Neural progenitor cell (in vitro differentiated cells): Measurements from ENCODE around the gene UPF2. TPM values are rescaled to one million over a fixed set of nuclear protein-coding genes. Genes with fewer than 3 reads are reported as not detected.

Source experiments
- DNase-seq: peaks from one replicate; pipeline ENCODE4 v3.0.0-alpha.2; 2016; ENCODE audit warnings: low spot score
- H2AFZ ChIP-seq: fragments of 200-600 bp; sonication (generic); replicated peaks from 2 replicates; pipeline ENCODE4 v1.6.1; 2016; ENCODE audit warnings: antibody characterized with exemption
- H3F3A ChIP-seq: fragments of 200-600 bp; sonication (generic); 2 replicates; pipeline ENCODE4 v1.6.1; 2016; ENCODE audit warnings: antibody characterized with exemption, low read depth
- H3K27ac ChIP-seq: fragments of 200-600 bp; sonication (generic); 2 replicates; pipeline ENCODE4 v1.5.1; 2016; ENCODE audit warnings: mild to moderate bottlenecking
- H3K27me3 ChIP-seq: fragments of 200-600 bp; sonication (generic); 2 replicates; pipeline ENCODE4 v1.6.1; 2016; ENCODE audit warnings: mild to moderate bottlenecking, moderate library complexity
- H3K36me3 ChIP-seq: fragments of 200-600 bp; sonication (generic); 2 replicates; pipeline ENCODE4 v1.5.1; 2016
- H3K4me1 ChIP-seq: fragments of 200-600 bp; sonication (generic); 2 replicates; pipeline ENCODE4 v1.6.1; 2016; ENCODE audit warnings: mixed run types
- H3K4me2 ChIP-seq: fragments of 200-600 bp; sonication (generic); 2 replicates; pipeline ENCODE4 v1.6.1; 2016
- H3K4me3 ChIP-seq: fragments of 200-600 bp; sonication (generic); 2 replicates; pipeline ENCODE4 v1.5.1; 2016
- H3K79me2 ChIP-seq: fragments of 200-600 bp; sonication (generic); 2 replicates; pipeline ENCODE4 v1.6.1; 2016; ENCODE audit warnings: low read depth
- H3K9ac ChIP-seq: fragments of 200-600 bp; sonication (generic); 2 replicates; pipeline ENCODE4 v1.6.1; 2016
- H3K9me3 ChIP-seq: fragments of 200-600 bp; sonication (generic); 2 replicates; pipeline ENCODE4 v1.5.1; 2016; ENCODE audit warnings: low read depth
- H4K20me1 ChIP-seq: fragments of 200-600 bp; sonication (generic); 2 replicates; pipeline ENCODE4 v1.6.1; 2016; ENCODE audit warnings: low read depth
- H3K27ac Mint-ChIP-seq: 3 replicates; pipeline ENCODE4 v1.8.0; 2021; ENCODE audit warnings: mixed read lengths
- H3K27me3 Mint-ChIP-seq: 2 replicates; pipeline ENCODE4 v1.8.0; 2022; ENCODE audit warnings: low read depth, mild to moderate bottlenecking, inconsistent platforms, moderate library complexity, mixed read lengths; ENCODE audit not compliant: insufficient read depth
- H3K36me3 Mint-ChIP-seq: 3 replicates; pipeline ENCODE4 v1.8.0; 2021; ENCODE audit warnings: mixed read lengths
- H3K4me1 Mint-ChIP-seq: 3 replicates; pipeline ENCODE4 v1.8.0; 2021; ENCODE audit warnings: mixed read lengths
- H3K4me3 Mint-ChIP-seq: 3 replicates; pipeline ENCODE4 v1.8.0; 2021; ENCODE audit warnings: mild to moderate bottlenecking, moderate library complexity, mixed read lengths
- H3K9me3 Mint-ChIP-seq: 3 replicates; pipeline ENCODE4 v1.8.0; 2020; ENCODE audit warnings: mixed read lengths
- EZH2 ChIP-seq: fragments of 200-600 bp; sonication (generic); IDR thresholded peaks from 2 replicates; pipeline ENCODE4 v1.6.1; 2017; ENCODE audit warnings: antibody characterized with exemption, mild to moderate bottlenecking, moderate library complexity
- EZH2phosphoT487 ChIP-seq: fragments of 200-600 bp; sonication (generic); IDR thresholded peaks from 2 replicates; pipeline ENCODE4 v1.6.1; 2017; ENCODE audit warnings: antibody characterized with exemption
- total RNA-seq: library from RNA; depleted of rRNA; stranded (reverse); fragments of >200 nt; gene quantifications from 2 replicates; pipeline ENCODE4 v1.2.3, GENCODE V29; 2015; ENCODE audit warnings: low replicate concordance
- TF ChIP-seq, protein P1 (sequence below): fragments of 200-600 bp; sonication (generic); IDR thresholded peaks from 2 replicates; pipeline ENCODE4 v1.5.1; 2017; ENCODE audit warnings: antibody characterized with exemption, mild to moderate bottlenecking

UPF2 gene
- total RNA-seq, 1 donor from 2014 or later: 33.2 TPM

- Histone ChIP-seq H3K4me3 (no peak overlapping the region), H3K27ac (no peak overlapping the region), H3K79me2 (no peaks in the 10 kb centered on the region), H3K27me3 (no peaks in the 10 kb centered on the region), H2AFZ (no peak overlapping the region), H3K36me3 (peaks cover 17% of the 10 kb centered on the region), H3K9ac (no peak overlapping the region), H3K4me1 (no peaks in the 10 kb centered on the region), H3K4me2 (no peak overlapping the region), H3F3A (no peaks in the 10 kb centered on the region), H4K20me1 (no peaks in the 10 kb centered on the region), H3K9me3 (no peaks in the 10 kb centered on the region)
- peaks cover 13% of the 10 kb centered on the region for H3K36me3 Mint-ChIP-seq
- TF ChIP-seq, protein P1, sequence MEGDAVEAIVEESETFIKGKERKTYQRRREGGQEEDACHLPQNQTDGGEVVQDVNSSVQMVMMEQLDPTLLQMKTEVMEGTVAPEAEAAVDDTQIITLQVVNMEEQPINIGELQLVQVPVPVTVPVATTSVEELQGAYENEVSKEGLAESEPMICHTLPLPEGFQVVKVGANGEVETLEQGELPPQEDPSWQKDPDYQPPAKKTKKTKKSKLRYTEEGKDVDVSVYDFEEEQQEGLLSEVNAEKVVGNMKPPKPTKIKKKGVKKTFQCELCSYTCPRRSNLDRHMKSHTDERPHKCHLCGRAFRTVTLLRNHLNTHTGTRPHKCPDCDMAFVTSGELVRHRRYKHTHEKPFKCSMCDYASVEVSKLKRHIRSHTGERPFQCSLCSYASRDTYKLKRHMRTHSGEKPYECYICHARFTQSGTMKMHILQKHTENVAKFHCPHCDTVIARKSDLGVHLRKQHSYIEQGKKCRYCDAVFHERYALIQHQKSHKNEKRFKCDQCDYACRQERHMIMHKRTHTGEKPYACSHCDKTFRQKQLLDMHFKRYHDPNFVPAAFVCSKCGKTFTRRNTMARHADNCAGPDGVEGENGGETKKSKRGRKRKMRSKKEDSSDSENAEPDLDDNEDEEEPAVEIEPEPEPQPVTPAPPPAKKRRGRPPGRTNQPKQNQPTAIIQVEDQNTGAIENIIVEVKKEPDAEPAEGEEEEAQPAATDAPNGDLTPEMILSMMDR: no peak
- TF ChIP-seq EZH2 (no peak), EZH2phosphoT487 (no peak)
- H3K9me3 Mint-ChIP-seq: no peaks in the 10 kb centered on the region
- DNase-seq: no peak
- no peak overlapping the region for H3K4me3 Mint-ChIP-seq
- H3K27ac Mint-ChIP-seq: no peak overlapping the region
- H3K4me1 Mint-ChIP-seq: peaks cover 3% of the 10 kb centered on the region
- no peaks in the 10 kb centered on the region for H3K27me3 Mint-ChIP-seq
Observed at GRCh38 chr10:11950325-11951018, 92.1 kb downstream of the UPF2 start.

- peaks cover 14% of the 10 kb centered on the region for H3K36me3 Mint-ChIP-seq
- Histone ChIP-seq H3K4me1 (no peaks in the 10 kb centered on the region), H3K9ac (no peak overlapping the region), H2AFZ (no peak overlapping the region), H3K36me3 (peaks cover 7% of the 10 kb centered on the region), H3K27me3 (no peaks in the 10 kb centered on the region), H3K27ac (no peak overlapping the region), H3F3A (no peaks in the 10 kb centered on the region), H3K9me3 (no peaks in the 10 kb centered on the region), H3K79me2 (no peaks in the 10 kb centered on the region), H3K4me2 (no peak overlapping the region), H3K4me3 (no peak overlapping the region), H4K20me1 (no peaks in the 10 kb centered on the region)
- H3K4me1 Mint-ChIP-seq: peaks cover 3% of the 10 kb centered on the region
- TF ChIP-seq EZH2phosphoT487 (no peak), EZH2 (no peak)
- TF ChIP-seq, protein P1: no peak
- DNase-seq: no peak
- no peaks in the 10 kb centered on the region for H3K9me3 Mint-ChIP-seq
- H3K27ac Mint-ChIP-seq: no peak overlapping the region
- no peaks in the 10 kb centered on the region for H3K27me3 Mint-ChIP-seq
- no peak overlapping the region for H3K4me3 Mint-ChIP-seq
Observed at GRCh38 chr10:11949152-11949551, 93.5 kb downstream of the UPF2 start.

DNA sequence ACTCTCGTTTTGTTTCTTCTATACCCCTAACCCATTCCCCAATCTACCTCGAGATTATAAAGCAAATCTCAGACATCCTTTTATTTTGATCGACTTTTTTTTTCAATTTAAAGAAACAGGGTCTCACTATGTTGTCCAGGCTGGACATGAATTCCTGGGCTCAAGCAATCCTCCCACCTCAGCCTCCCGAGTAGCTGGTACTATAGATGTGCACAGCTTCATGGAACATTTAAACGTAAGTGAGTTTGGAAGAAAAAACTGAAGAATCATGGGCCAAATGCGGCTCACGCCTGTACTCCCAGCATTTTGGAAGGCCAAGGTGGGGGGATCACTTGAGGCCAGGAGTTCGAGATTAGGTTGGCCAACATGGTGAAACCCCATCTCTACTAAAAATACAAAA, 96.0 kb downstream of the UPF2 start:
- Mint-ChIP-seq H3K36me3 (peaks cover 23% of the 10 kb centered on the region), H3K27me3 (no peaks in the 10 kb centered on the region), H3K4me1 (peaks cover 3% of the 10 kb centered on the region), H3K27ac (no peak overlapping the region), H3K4me3 (no peak overlapping the region), H3K9me3 (no peaks in the 10 kb centered on the region)
- DNase-seq: no peak
- H3K4me2 ChIP-seq: no peak overlapping the region
- no peaks in the 10 kb centered on the region for H4K20me1 ChIP-seq
- no peaks in the 10 kb centered on the region for H3K79me2 ChIP-seq
- no peak overlapping the region for H3K4me3 ChIP-seq
- H3K4me1 ChIP-seq: no peaks in the 10 kb centered on the region
- H3K9ac ChIP-seq: no peak overlapping the region
- H3K36me3 ChIP-seq: peaks cover 17% of the 10 kb centered on the region
- H3K27ac ChIP-seq: no peak overlapping the region
- no peaks in the 10 kb centered on the region for H3K9me3 ChIP-seq
- no peak overlapping the region for H2AFZ ChIP-seq
- H3F3A ChIP-seq: no peaks in the 10 kb centered on the region
- TF ChIP-seq EZH2 (no peak), EZH2phosphoT487 (no peak)
- TF ChIP-seq, protein P1: no peak
- no peaks in the 10 kb centered on the region for H3K27me3 ChIP-seq
